Peyer's patch (tissue), 4 donors: ENCODE results near the gene DCTN3. TPM values are rescaled to one million over a fixed set of nuclear protein-coding genes. Genes with fewer than 3 reads are reported as not detected.

Experiments
- DNase-seq, 3 donors: peaks; one replicate each; pipeline ENCODE4 v3.0.0-alpha.2; 2017 to 2019
- H3K27ac ChIP-seq, 4 donors: fragments of 200-600 bp; sonication (generic); one replicate each; pipeline ENCODE4 v1.5.1; 2016 to 2019
- H3K27me3 ChIP-seq, 2 donors: fragments of 200-600 bp; sonication (generic); one replicate each; pipeline ENCODE4 v1.5.1; 2019
- H3K36me3 ChIP-seq, 3 donors: fragments of 200-600 bp; sonication (generic); one replicate each; pipeline ENCODE4 v1.5.1; 2016 to 2019
- H3K4me1 ChIP-seq, 4 donors: fragments of 200-600 bp; sonication (generic); one replicate each; pipeline ENCODE4 v1.5.1; 2016 to 2019
- H3K4me3 ChIP-seq, 4 donors: fragments of 200-600 bp; sonication (generic); 1 replicate in 3 of 4; 2 replicates in 1 of 4; pipeline ENCODE4 v1.5.1; 2016 to 2019; ENCODE audit warnings: mild to moderate bottlenecking in 1 of 4
- H3K9me3 ChIP-seq, 4 donors: fragments of 200-600 bp; sonication (generic); one replicate each; pipeline ENCODE4 v1.5.1; 2016 to 2019; ENCODE audit warnings: mild to moderate bottlenecking in 1 of 4
- POLR2A ChIP-seq, 2 donors: fragments of 450-650 bp; IDR thresholded peaks; one replicate each; pipeline ENCODE4 v1.5.1; 2017; ENCODE audit warnings: antibody characterized with exemption in 2 of 2, mild to moderate bottlenecking in 2 of 2, moderate library complexity in 2 of 2
- total RNA-seq, 4 donors: library from RNA; depleted of rRNA; stranded (reverse); fragments of >200 nt; gene quantifications; one replicate each; pipeline ENCODE4 v1.1.0, GENCODE V29; 2016
- TF ChIP-seq, protein P1 (sequence below), 6 experiments: fragments of 450-650 bp in 4 of 6; fragments of 200-600 bp in 2 of 6; sonication (generic) in 1 of 6; IDR thresholded peaks; one replicate each; pipeline ENCODE4 v1.5.1; 2017 to 2019; ENCODE audit warnings: antibody characterized with exemption in 6 of 6, mild to moderate bottlenecking in 3 of 6, moderate library complexity in 1 of 6

Gene DCTN3
- total RNA-seq, 4 donors from 2014 or later = 37.4 to 70.1 (median 47.5) TPM

DNA sequence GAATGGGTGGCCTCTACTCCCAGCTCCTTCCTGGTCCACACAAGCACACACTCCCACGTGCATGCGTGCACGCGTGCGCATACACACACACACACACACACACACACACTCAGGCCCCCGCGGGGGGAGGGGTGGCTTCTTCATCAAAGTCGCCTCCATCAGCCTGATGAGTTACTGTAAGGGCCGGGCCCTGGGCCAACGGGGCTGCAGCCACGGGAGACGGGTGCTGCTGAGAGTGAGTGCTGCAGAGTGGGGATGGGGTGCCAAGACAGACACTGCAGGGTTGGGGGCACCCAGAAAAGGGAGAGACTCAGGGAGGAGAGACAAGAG lies 48.8 kb downstream of the DCTN3 start:
- peaks cover 0 to 3% of the 10 kb centered on the region in 2 donors for H3K27me3 ChIP-seq

DNA sequence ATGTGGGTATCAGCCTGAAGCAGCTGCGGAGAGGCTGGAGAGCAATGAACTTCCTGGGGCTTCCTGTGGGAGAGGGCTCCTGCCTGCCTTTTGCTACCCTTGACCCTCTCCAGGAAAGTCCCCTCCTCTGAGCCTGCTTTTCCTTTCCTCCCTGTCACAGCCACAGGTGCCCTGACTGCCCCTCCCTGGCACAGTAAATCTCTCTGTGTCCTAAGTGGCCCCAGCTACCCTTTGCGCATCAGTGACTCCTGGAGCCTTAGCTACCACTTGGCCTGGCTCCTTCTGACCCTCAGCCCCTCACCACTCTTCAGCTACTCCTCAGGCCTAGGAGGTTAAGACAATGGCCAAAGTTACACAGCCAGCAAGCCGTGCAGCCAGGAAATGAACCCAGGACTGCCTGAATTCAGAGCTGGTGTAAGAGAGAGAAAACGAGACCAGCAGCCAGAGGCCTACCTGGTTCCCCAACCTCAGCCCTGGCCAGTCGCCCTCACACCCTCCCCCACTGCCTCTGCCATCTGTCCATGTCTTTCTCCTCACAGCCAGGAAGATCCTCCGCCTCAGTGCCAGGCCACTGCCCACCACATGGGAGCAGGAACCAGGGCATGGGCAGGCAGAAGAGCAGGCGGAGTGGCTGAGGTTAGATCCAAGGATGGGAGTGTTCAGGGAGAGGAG lies 49.4 kb downstream of the DCTN3 start:
- no peak overlapping the region for H3K4me3 ChIP-seq
- TF ChIP-seq POLR2A (IDR thresholded peaks at IDR 0.05) = no peak
- TF ChIP-seq, protein P1, sequence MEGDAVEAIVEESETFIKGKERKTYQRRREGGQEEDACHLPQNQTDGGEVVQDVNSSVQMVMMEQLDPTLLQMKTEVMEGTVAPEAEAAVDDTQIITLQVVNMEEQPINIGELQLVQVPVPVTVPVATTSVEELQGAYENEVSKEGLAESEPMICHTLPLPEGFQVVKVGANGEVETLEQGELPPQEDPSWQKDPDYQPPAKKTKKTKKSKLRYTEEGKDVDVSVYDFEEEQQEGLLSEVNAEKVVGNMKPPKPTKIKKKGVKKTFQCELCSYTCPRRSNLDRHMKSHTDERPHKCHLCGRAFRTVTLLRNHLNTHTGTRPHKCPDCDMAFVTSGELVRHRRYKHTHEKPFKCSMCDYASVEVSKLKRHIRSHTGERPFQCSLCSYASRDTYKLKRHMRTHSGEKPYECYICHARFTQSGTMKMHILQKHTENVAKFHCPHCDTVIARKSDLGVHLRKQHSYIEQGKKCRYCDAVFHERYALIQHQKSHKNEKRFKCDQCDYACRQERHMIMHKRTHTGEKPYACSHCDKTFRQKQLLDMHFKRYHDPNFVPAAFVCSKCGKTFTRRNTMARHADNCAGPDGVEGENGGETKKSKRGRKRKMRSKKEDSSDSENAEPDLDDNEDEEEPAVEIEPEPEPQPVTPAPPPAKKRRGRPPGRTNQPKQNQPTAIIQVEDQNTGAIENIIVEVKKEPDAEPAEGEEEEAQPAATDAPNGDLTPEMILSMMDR (IDR thresholded peaks at IDR 0.05) = no peak
- H3K4me1 ChIP-seq = peaks cover 0 to 36% (median 3%) of the 10 kb centered on the region in 4 donors
- H3K27me3 ChIP-seq = peaks cover 0 to 3% of the 10 kb centered on the region in 2 donors
- H3K9me3 ChIP-seq = no peaks in the 10 kb centered on the region
- no peak overlapping the region for H3K27ac ChIP-seq
- no peak for DNase-seq
- no peaks in the 10 kb centered on the region for H3K36me3 ChIP-seq

More for the DNA sequence above, 48.8 kb downstream of the DCTN3 start:
- H3K4me1 ChIP-seq = peaks cover 0 to 41% (median 3%) of the 10 kb centered on the region in 4 donors
- TF ChIP-seq, protein P1 (IDR thresholded peaks at IDR 0.05) = no peak
- no peak for TF ChIP-seq POLR2A (IDR thresholded peaks at IDR 0.05)
- peak overlapping the region in 1 of 4 donors; percentile 42 for H3K27ac ChIP-seq
- no peaks in the 10 kb centered on the region for H3K9me3 ChIP-seq
- no peaks in the 10 kb centered on the region for H3K36me3 ChIP-seq
- no peak for DNase-seq
- H3K4me3 ChIP-seq = no peak overlapping the region

GRCh38 chr9:34570376-34570775 lies 49.9 kb downstream of the DCTN3 start:
- Histone ChIP-seq H3K27ac (no peak overlapping the region), H3K27me3 (peaks cover 0 to 3% of the 10 kb centered on the region in 2 donors), H3K4me1 (peaks cover 0 to 32% (median 3%) of the 10 kb centered on the region in 4 donors), H3K4me3 (no peak overlapping the region), H3K9me3 (no peaks in the 10 kb centered on the region), H3K36me3 (no peaks in the 10 kb centered on the region)
- no peak for DNase-seq
- no peak for TF ChIP-seq POLR2A (IDR thresholded peaks at IDR 0.05)
- TF ChIP-seq, protein P1 (IDR thresholded peaks at IDR 0.05) = no peak

DNA sequence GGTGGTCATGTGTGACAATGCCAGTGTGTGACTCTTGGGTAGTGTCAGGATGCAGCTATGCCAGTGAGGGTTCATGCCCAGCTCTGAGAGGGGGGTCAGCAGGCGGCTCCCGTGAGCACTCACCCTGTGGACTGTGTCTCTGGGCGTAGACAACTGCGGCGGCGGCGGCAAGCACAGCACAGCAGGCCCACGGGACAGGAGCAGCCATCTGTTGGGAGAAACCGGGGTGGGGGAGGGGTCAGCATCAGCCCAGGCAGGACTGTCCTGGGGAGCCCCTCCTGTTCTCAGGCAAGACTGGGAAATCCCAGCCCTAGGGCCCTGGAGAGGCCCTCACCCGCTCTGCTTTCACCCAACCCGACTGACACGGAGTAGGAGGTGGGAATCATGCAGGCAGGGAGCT lies 51.5 kb downstream of the DCTN3 start:
- H3K4me3 ChIP-seq = no peak overlapping the region
- no peaks in the 10 kb centered on the region for H3K9me3 ChIP-seq
- H3K27me3 ChIP-seq = no peaks in the 10 kb centered on the region
- no peak for TF ChIP-seq POLR2A (IDR thresholded peaks at IDR 0.05)
- TF ChIP-seq, protein P1 (IDR thresholded peaks at IDR 0.05) = no peak
- peaks cover 0 to 32% (median 3%) of the 10 kb centered on the region in 4 donors for H3K4me1 ChIP-seq
- H3K27ac ChIP-seq = no peak overlapping the region
- no peaks in the 10 kb centered on the region for H3K36me3 ChIP-seq
- DNase-seq = no peak

GRCh38 chr9:34568133-34568532 lies 52.2 kb downstream of the DCTN3 start:
- H3K27me3 ChIP-seq = no peaks in the 10 kb centered on the region
- no peak for DNase-seq
- TF ChIP-seq, protein P1 (IDR thresholded peaks at IDR 0.05) = no peak

More at GRCh38 chr9:34568133-34568532, 52.2 kb downstream of the DCTN3 start:
- Histone ChIP-seq H3K36me3 (no peaks in the 10 kb centered on the region), H3K4me3 (no peak overlapping the region), H3K4me1 (peaks cover 0 to 27% (median 3%) of the 10 kb centered on the region in 4 donors), H3K27ac (no peak overlapping the region), H3K9me3 (no peaks in the 10 kb centered on the region)
